ENCODE data around the gene COX6A2. TPM values are rescaled to one million over a fixed set of nuclear protein-coding genes. Genes with fewer than 3 reads are reported as not detected.

Gene COX6A2
- total and polyA plus RNA-seq, 2 donors (not counting 3 experiments of a cell fraction or from before 2014, with no cell fraction given) = not detected

DNA sequence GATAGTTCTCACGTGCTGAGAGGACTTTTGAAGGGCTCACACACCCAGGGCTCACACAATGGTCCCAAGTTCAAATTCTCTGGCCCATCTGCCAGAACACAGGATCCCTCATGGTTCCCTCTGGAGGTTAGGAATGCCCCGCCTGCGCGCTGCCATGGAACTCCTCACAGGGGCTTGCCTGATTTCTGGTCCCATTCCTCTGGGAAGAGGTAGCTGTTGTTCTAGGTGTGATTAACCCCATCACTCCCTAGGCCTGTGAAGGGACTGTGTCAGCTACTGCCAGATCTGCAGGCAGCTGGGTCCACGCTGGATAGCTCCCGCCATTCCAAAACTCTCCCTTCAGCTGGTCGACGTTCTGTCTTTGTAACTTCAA is 28.8 kb upstream of the COX6A2 start:
- no peak overlapping the region for H3K9ac ChIP-seq (replicated peaks; ENCODE audit: extremely low read depth, insufficient read depth, low read length)
- peaks cover 41% of the 10 kb centered on the region for H3K79me2 ChIP-seq (ENCODE audit: control insufficient read depth, insufficient read depth, low read length)
- intact Hi-C loops (cut with micrococcal nuclease) = loop anchor here (5.0 kb wide), 3 partner anchors 255 to 275 kb away; partner anchors contain the start of genes FUS and PYCARD
- TF ChIP-seq FOS (IDR thresholded peaks at IDR 0.05; ENCODE audit: borderline replicate concordance, insufficient read depth, low read length) (no peak), EZH2 (IDR thresholded peaks at IDR 0.05; ENCODE audit: borderline replicate concordance, low read depth, low read length, severe bottlenecking) (no peak), MYC (IDR thresholded peaks at IDR 0.05; ENCODE audit: low read depth, low read length) (no peak), POLR2AphosphoS5 (IDR thresholded peaks at IDR 0.05; ENCODE audit: insufficient read depth, low read depth, low read length) (no peak), GATA2 (IDR thresholded peaks at IDR 0.05; ENCODE audit: insufficient read depth, insufficient read length, low read depth, low read length) (no peak), JUN (IDR thresholded peaks at IDR 0.05; ENCODE audit: borderline replicate concordance, insufficient read depth, insufficient read length, low read depth) (no peak)
- H4K20me1 ChIP-seq (replicated peaks; ENCODE audit: control insufficient read depth, extremely low read depth, insufficient read depth, low read length) = no peaks in the 10 kb centered on the region
- dilution Hi-C loops (cut with MboI; ENCODE audit: extremely low pct_ligation_motif_present, low sequenced_read_pairs) = no loop called here
- DNase-seq (ENCODE audit: low read depth, low spot score) = no peak
- no peak overlapping the region for H3K4me2 ChIP-seq (ENCODE audit: insufficient read depth, low read length)
- peaks cover 0 to 3% of the 10 kb centered on the region in 2 experiments for H3K36me3 ChIP-seq (ENCODE audit: control insufficient read depth in 2 of 2, extremely low read depth in 1 of 2, insufficient read depth in 2 of 2, low read length in 2 of 2)
- CTCF ChIA-PET = interaction anchor here (2.1 to 4.3 kb wide), 3 partner anchors 12 to 412 kb away, joined by 6 to 53 read pairs (median 12); partner anchors contain the start of gene TGFB1I1
- H3K4me3 ChIP-seq (replicated peaks in 1 of 3; ENCODE audit: insufficient read depth in 1 of 3, low read depth in 1 of 3, low read length in 3 of 3) = no peak overlapping the region
- no peak overlapping the region for H3K27ac ChIP-seq (ENCODE audit: insufficient read depth, low read depth, low read length)
- no peak for FAIRE-seq
- H3K9me1 ChIP-seq (replicated peaks; ENCODE audit: control insufficient read depth, extremely low read depth, insufficient read depth, low read length) = no peaks in the 10 kb centered on the region
- no peaks in the 10 kb centered on the region for H3K9me3 ChIP-seq (replicated peaks; ENCODE audit: control insufficient read depth, insufficient read depth, low read length)
- no peaks in the 10 kb centered on the region for H3K27me3 ChIP-seq (ENCODE audit: control insufficient read depth in 2 of 2, insufficient read depth in 2 of 2, low read length in 2 of 2)
- H2AFZ ChIP-seq (ENCODE audit: low read depth, low read length) = no peak overlapping the region
- BruUV-seq (replicated peaks) = no TSS peak
- H3K4me1 ChIP-seq (ENCODE audit: control insufficient read depth, extremely low read depth, insufficient read depth, low read length) = peaks cover 37% of the 10 kb centered on the region
- POLR2A ChIA-PET = interaction anchor here (1.2 to 1.3 kb wide), 2 partner anchors 14 to 256 kb away, joined by 3 to 4 read pairs; partner anchors contain the start of gene ZNF843
